Stimulated activated CD4-positive, alpha-beta T cell treated with anti-CD3 and anti-CD28 coated beads, Interleukin-2, amount 100 ng/mL, for 48 hours (primary cell): Measurements from ENCODE around the gene CDK14.
"Not testable (repeated sequence)": the region's sequence is repeated elsewhere in the genome, so short reads cannot be mapped to it uniquely, and the experiment has no call there.

Experiments
- DNase-seq, 2 donors: peaks; one replicate each; pipeline ENCODE4 v3.0.0-alpha.2; 2020

CDK14 gene

GRCh38 chr7:90723866-90724265 is 127.7 kb downstream of the CDK14 start:
- no peak for DNase-seq

- no peak for DNase-seq
These were observed 130.0 kb downstream of the CDK14 start for GRCh38 chr7:90726120-90726519.

DNA sequence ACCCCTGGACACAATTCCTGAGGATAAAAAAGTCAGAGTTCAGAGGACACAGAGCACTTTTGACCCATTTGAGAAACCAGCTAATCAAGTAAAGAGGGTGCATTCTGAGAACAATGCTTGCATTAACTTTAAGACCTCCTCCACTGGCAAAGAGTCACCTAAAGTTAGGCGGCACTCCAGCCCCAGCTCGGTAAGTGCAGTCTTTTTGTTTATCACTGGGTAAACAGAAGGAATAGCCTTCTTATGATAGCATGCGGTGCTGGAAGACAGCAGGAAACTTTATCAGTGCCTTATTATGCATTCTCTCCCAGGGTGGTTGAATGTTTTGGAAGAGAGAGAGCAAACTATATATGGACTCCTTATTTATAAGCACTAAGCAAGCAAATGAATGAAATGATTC is 130.5 kb downstream of the CDK14 start:
- no peak for DNase-seq

- no peak for DNase-seq
These were observed 131.3 kb downstream of the CDK14 start for GRCh38 chr7:90727412-90727811.

GRCh38 chr7:90728568-90728967 is 132.4 kb downstream of the CDK14 start:
- no peak for DNase-seq

DNA sequence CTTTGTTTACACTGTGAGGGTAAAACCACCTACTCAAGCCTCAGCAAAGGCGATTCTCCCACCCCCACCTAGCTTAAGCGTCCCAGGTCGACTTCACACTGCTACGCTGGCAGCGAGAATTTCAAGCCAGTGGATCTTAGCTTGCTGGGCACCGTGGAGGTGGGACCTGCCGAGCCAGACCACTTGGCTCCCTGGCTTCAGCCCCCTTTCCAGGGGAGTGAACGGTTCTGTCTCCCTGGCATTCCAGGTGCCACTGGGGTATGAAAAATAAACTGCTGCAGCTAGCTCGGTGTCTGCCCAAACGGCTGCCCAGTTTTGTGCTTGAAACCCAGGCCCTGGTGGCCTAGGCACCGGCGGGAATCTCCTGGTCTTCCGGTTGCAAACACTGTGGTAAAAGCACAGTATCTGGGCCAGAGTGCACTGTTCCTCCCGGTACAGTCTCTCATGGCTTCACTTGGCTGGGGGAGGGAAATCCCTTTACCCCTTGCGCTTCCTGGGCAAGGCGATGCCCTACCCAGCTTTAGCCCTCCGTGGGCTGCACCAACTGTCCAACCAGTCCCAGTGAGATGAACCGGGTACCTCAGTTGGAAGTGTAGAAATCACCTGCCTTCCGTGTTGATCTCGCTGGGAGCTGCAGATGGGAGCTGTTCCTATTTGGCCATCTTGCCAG is 139.6 kb downstream of the CDK14 start:
- not testable (repeated sequence) for DNase-seq

DNA sequence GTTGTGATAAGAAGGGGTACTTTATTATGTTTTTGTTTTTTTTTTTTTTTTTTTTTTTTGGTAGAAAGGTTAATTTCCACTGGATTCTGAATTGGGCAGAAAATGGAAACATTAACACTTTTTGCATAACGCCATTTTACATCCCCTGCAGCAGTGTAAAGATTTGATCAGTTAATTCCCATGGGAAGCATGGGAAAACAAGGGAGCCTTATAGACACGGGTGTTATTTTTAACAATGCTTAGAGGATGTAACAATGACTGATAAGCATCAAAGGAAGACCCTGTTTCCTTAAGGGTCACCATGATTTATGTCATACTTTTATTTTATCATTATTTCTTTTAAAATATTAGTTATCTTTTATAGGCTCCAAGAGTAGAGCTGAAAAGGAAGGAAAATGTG is 140.2 kb downstream of the CDK14 start:
- no peak for DNase-seq

DNA sequence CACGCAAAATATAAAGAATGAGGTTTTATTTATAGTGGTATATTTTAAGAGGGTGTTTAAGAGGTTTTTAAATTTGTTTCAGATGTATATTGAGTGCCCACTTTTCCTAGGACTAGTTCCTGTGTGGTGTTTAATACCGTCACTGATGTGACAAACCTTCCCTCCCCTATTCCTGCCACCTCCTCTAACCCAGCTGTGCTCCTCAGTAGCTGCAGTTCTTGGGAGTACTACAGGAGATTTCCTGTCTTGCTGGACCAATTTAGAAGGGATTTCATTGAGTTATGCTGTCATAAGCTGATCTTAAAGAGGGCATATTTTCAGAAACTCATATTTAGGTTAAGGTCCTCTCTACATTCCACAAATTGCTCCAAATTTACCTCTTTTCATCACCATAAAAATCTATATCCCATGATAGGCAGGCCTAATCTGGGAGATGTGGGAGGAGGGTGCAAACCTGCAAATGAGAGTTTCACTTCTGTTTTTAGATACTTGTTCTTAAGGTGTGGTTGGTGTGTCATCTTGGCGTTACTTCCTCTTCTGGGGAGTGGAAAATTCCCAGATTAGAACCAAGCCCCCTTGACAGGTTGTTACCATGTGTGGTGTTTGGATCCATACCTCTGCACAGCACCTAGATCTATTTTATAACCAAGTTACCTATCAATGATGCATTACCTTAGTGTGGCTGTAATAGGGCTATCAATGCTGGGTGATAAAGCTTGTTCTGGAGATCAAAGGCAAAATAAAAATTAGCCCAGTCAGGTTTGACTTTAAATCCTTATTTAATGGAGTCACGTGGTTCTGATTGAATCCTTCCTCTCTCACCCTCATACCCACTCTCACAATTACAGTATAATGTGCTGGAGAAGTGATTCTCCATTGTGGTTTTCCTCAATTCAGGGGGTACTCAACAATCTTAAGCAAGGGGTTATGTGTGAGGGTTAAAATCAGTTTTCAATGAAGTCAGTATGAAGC is 141.1 kb downstream of the CDK14 start:
- DNase-seq, result no peak

DNA sequence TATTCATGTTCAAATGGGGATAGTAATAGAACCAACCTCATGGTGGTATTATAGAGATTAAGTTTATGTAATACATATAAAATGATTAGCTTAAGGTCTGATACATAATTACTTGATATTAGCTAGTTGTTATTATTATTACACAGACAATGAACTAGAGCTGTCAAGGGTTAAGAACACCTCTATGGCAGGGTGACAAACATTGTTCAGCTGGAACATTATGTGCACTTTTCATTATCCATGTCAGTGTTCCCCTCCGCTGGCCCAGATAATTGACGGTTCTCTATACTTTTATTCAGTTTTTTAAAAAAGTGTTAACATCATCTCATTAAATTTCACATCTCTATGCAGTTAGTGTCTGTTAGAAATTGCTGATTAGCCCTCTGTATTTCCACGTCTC is 142.1 kb downstream of the CDK14 start:
- DNase-seq, result no peak

- DNase-seq, result no peak
These were observed 143.6 kb downstream of the CDK14 start for GRCh38 chr7:90739716-90740115.

DNA sequence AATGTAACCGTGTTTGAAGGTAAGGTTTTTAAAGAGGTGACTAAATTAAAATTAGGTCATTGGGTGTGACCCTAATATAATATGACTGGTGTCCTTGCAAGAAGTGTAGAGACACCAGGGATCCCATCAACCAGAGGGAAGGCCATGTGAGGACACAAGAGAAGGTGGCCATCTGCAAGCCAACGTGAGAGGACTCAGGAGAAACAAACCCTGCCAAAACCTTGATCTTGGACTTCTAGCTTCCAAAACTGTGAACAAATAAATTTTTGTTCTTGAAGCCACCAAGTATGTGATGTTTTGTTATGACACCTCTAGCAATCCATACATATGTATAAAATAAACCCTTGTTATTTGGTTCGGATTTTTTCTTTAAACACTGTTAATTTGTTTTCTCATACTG is 144.3 kb downstream of the CDK14 start:
- DNase-seq, result no peak

DNA sequence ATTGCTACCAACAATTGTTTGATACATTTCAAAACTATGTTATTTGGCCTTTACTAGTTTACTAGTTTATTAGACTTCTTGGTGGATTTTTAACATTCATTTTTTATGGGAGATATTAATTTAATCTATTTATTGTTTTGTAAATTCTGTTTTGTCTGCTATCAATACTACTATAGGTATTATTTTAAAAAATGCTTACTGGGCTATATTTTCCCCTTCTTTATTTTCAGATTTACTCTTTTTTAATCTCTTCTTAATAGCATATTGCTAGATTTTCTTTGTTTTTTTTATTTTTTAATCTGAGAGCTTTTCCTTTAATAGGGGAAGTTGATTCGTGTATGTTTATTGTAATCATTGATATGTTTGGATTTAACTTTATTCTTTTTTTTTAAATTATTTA is 147.5 kb downstream of the CDK14 start:
- no peak for DNase-seq

DNA sequence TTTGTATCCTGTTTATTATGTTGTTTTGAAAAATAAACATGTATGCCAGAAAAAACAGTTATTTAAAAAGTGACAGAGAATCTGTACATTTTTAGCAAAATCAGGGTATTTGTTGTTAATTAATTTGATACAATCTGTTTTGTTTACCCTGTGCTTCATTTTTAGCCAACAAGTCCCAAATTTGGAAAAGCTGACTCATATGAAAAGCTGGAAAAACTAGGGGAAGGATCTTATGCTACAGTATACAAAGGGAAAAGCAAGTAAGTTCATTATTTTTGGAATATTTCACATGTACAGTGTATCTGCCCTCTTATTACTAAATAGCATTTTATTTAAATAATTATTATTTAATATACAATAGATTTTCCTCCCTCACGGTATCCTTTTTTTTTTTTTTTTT is 151.4 kb downstream of the CDK14 start:
- no peak for DNase-seq

GRCh38 chr7:90749262-90749661 is 153.1 kb downstream of the CDK14 start:
- DNase-seq, result no peak

GRCh38 chr7:90749774-90750173 is 153.7 kb downstream of the CDK14 start:
- DNase-seq, result no peak

DNA sequence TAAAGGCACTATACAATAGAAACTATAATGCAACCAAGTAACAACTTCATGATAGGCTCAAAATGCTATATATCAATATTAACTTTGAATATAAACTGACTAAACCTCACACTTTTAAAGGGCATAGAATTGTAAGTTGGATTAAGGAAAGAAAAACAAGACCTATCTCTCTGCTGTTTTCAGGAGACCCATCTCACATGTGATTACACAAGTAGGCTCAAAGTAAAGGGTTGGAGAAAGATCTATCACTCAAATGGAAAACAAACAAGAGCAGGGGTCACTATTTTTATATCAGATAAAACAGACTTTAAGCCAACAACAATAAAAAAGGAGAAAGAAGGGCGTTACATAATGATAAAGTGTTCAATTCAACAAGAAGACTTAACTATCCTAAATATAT is 155.5 kb downstream of the CDK14 start:
- DNase-seq, result no peak

- DNase-seq, result no peak
These were observed 155.9 kb downstream of the CDK14 start for GRCh38 chr7:90752051-90752450.

DNA sequence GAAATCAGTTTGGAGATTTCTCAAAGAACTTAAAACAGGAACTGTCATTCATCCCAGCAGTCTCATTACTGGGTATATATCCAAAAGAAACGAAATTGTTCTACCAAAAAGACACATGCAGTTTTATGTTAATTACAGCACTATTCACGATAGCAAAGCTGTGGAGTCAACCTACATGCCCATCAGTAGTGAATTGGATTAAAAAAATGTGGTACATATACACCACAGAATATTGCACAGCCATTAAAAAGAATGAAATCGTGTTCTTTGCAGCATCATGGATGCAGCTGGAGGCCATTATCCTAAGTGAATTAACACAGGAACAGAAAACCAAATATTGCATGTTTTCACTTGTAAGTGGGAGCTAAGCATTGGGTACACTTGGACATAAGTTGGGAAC is 158.9 kb downstream of the CDK14 start:
- DNase-seq, result no peak

DNA sequence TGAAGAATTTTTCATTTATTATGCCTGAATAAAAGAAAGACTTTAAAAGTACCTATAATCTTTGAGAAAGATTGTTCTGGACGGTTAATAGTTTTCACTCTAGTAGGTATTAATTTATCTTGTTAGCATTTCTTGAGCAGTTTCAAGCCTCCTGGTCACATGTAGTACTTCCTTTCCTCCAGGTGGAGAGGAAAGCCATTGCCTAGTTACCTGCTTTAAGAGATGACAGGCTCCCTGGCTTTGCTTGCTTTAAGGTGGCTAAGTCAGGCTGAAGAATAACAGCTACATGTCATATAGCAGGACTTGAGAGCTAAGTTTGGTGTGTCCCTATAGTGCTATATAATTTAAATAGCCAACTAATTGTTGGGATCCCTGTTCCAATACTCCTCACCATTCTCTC is 160.2 kb downstream of the CDK14 start:
- DNase-seq, result no peak

DNA sequence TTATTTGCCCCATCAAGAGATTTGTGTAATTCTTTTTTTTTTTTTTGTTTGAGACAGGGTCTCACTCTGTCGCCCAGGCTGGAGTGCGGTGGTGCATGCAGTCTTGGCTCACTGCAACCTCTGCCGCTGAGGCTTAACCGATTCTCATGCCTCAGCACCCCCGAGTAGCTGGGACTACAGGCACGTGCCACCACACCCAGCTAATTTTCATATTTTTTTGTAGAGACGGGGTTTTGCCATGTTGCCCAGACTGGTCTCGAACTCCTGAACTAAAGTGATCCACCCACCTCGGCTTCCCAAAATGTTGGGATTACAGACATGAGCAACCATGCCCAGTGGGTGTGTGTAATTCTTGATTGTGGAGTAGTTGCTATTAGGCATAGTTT is 161.4 kb downstream of the CDK14 start:
- not testable (repeated sequence) for DNase-seq

- no peak for DNase-seq
These were observed 162.9 kb downstream of the CDK14 start for GRCh38 chr7:90758933-90759562.

GRCh38 chr7:90759710-90760109 is 163.6 kb downstream of the CDK14 start:
- DNase-seq, result no peak

DNA sequence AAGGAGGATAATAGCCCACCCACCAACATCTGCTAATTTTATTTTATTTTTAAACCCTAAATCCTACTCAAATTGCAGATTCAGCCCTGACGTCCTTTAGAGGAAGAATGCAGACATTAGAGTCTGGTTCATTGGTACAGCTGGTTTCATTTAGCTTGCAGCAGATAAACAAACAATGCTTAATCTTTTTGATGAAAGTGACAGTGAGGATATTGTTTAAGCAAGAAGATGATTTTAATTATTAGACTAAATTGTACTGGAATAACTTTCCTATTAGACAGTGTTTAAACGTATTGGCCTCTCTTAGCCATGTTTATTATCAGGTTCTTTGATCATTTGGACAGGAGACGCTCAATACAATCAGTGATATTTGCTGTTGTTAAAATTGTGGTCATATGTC is 164.8 kb downstream of the CDK14 start:
- no peak for DNase-seq

GRCh38 chr7:90761584-90761983 is 165.5 kb downstream of the CDK14 start:
- DNase-seq, result no peak
